Right lobe of liver (tissue), 6 donors: ENCODE measurements around the gene SDHAF2. TPM values are rescaled to one million over a fixed set of nuclear protein-coding genes. Genes with fewer than 3 reads are reported as not detected.

Experiments used
- ATAC-seq, 4 donors: fragments of 200-7000 bp; cut with Tn5 transposase; one replicate each; pipeline ENCODE4 v1.9.1; 2020; ENCODE audit warnings: mild to moderate bottlenecking in 4 of 4, moderate library complexity in 4 of 4
- DNase-seq, 3 donors: peaks; one replicate each; pipeline ENCODE4 v3.0.0-alpha.2; 2020
- H3K27ac ChIP-seq, 3 donors: fragments of 200-600 bp; one replicate each; pipeline ENCODE4 v1.8.0; 2022
- H3K27me3 ChIP-seq, 2 donors: fragments of 200-600 bp; one replicate each; pipeline ENCODE4 v1.8.0; 2022
- H3K36me3 ChIP-seq, 4 donors: fragments of 200-600 bp; sonication (generic) in 1 of 4; one replicate each; pipeline versions ENCODE4 v1.5.1 to v1.8.0; 2017 to 2022; ENCODE audit warnings: control low read depth in 1 of 4
- H3K4me1 ChIP-seq, 4 donors: fragments of 200-600 bp; sonication (generic) in 1 of 4; one replicate each; pipeline versions ENCODE4 v1.5.1 to v1.8.0; 2017 to 2022; ENCODE audit warnings: control low read depth in 1 of 4
- H3K4me3 ChIP-seq, 3 donors: fragments of 200-600 bp; one replicate each; pipeline ENCODE4 v1.8.0; 2022
- H3K9me3 ChIP-seq, 4 donors: fragments of 200-600 bp; sonication (generic) in 1 of 4; one replicate each; pipeline versions ENCODE4 v1.5.1 to v1.8.0; 2017 to 2022; ENCODE audit warnings: control low read depth in 1 of 4
- CTCF ChIP-seq, 4 donors: fragments of 200-600 bp in 3 of 4; fragments of 450-650 bp in 1 of 4; IDR thresholded peaks; one replicate each; pipeline versions ENCODE4 v1.5.1 to v1.8.0; 2016 to 2022; ENCODE audit warnings: antibody characterized with exemption in 4 of 4, mild to moderate bottlenecking in 2 of 4
- POLR2A ChIP-seq: fragments of 450-650 bp; IDR thresholded peaks from one replicate; pipeline ENCODE4 v1.6.1; 2017; ENCODE audit warnings: antibody characterized with exemption, mild to moderate bottlenecking
- WGBS: methylation state at CpG from one replicate; pipeline ENCODE4 v1.1.6; 2018; ENCODE audit warnings: low coverage, low lambda C conversion rate; ENCODE audit not compliant: insufficient coverage; ENCODE audit errors: missing lambda C conversion rate; 5-methylcytosine and 5-hydroxymethylcytosine counted together
- intact Hi-C, 2 donors: fragments of 100-400 bp; cut with DNase I; formaldehyde crosslinking; loops; one replicate each; pipeline versions ENCODE4 v1.11.2 to v1.14.1; 2022
- total RNA-seq, 6 experiments: library from RNA; depleted of rRNA in 2 of 6; stranded (reverse); fragments of >200 nt in 2 of 6; fragmentation: NEBNext Ultra II Directional in 3 of 6; extraction: Animal tissue kit (Norgen Biotek cat#: 25700) in 3 of 6; gene quantifications; one replicate each; pipeline versions ENCODE4 v1.1.0 to v1.2.4, GENCODE V29; 2016 to 2023
- donor health status: DM: no; HTN: yes; CAD: no.
- donor health status: DM: no; HTN: no; CAD: no.
- donor health status: DM: no; HTN: no; CAD: no.
- donor health status: DM: no; HTN: yes; CAD: no.
- donor health status: DM: no; HTN: yes; CAD: no.

The SDHAF2 gene
- total RNA-seq, 6 experiments from 2014 or later: 17.7 to 62.5 (median 23.3) TPM

DNA sequence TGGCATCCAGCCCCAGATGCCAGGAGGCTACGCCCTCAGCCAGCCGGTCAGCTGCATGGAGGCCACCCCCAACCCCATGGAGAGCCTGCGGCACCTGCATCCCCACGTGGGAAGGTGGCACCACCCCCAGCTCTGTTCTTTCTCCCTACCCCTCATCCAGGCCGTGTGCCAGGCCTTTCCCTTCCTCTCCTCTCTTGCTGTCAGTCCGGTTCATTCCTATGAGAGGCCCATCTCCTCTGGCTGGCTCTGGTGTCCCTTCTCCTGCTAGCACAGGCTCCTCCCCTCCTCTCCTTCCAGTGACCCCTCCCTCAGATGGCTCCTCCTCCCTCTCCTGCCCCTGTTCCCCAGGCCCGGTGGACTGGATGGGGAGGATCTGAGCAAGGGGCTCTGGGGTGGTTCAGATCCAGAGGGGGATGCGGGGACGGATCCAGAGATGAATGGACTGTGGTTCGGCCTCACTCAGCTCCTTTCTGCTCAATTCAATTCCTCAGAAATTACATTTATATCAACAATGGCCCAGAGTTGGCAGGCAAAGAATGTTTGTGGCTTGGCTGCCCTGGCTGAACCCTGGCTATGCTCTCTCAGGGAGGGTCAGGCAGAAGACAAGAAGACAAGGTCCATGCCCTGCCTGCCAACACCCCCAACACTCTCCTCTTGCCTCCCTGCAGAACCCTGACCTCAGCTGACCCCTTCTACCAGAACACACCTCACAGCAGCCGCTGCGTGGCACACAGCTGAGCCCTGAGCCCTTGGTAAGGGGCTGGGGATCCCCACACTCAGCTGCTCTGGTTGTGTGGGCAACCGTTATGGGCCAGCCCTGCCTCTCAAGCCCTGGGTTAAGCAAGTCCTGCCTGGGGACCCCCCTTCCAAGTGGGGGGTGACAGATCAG lies 60.2 kb downstream of the SDHAF2 start:
- DNase-seq: peak; percentile 68 to 93 (median 90)

GRCh38 chr11:61491736-61492395 lies 61.9 kb downstream of the SDHAF2 start:
- no peak overlapping the region for H3K27ac ChIP-seq
- TF ChIP-seq POLR2A (no peak), CTCF (IDR thresholded peaks at IDR 0.05) (no peak)
- no peak overlapping the region for H3K4me3 ChIP-seq
- no peak for DNase-seq
- 86% methylated on average over 4 of the region's 12 CpGs for WGBS
- no peaks in the 10 kb centered on the region for H3K36me3 ChIP-seq
- H3K27me3 ChIP-seq: no peaks in the 10 kb centered on the region
- intact Hi-C loops: no loop called here
- ATAC-seq: no peak
- peaks cover 0 to 25% (median 10%) of the 10 kb centered on the region in 4 donors for H3K4me1 ChIP-seq
- H3K9me3 ChIP-seq: no peaks in the 10 kb centered on the region

More for the DNA sequence above, 60.2 kb downstream of the SDHAF2 start:
- Histone ChIP-seq H3K9me3 (no peaks in the 10 kb centered on the region), H3K27ac (peak overlapping the region in 2 of 3 donors; percentile 49 to 81), H3K4me3 (peak overlapping the region in 2 of 3 donors; percentile 23 to 33), H3K4me1 (peaks cover 0 to 25% (median 10%) of the 10 kb centered on the region in 4 donors), H3K36me3 (no peaks in the 10 kb centered on the region), H3K27me3 (no peaks in the 10 kb centered on the region)
- WGBS: 12% methylated on average over 9 of the region's 13 CpGs
- intact Hi-C loops: loop anchor here in 1 of 2 donors (5.0 kb wide), 1 partner anchor 87 kb away; no protein-coding TSS in a partner anchor
- TF ChIP-seq CTCF (IDR thresholded peaks at IDR 0.05) (no peak), POLR2A (no peak)
- ATAC-seq: peak; percentile 65 to 82 (median 74)

DNA sequence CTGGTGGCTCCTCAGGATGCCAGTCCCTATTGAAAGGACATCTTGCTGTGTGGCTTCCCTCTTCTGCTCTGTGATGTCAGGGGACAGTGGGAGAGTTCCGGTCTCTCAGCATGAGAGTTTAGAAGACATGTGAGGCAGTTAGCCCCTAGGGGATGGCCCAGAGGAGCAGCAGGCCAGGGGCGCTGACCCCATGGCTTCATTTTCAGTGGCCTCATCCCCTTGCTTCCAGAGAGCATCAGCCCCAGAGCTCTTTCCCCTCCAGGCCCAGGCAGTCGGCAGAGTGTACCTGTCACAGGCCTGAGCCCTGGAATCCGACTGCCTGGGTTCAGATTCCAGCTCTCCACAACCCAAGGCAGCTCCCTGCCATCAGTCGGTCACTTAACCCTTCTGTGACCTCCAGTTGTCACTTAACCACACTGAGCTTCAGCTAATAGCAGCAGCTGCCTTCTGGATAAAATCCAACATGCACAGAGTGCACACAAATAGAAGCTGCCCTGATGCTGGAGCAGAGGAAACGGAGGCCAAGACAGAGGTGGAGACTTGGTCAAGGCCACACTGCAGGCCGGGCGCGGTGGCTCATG lies 64.5 kb downstream of the SDHAF2 start:
- WGBS: 6% methylated on average over 6 of the region's 9 CpGs
- H3K4me1 ChIP-seq: peaks cover 0 to 15% (median 7%) of the 10 kb centered on the region in 4 donors
- no peak overlapping the region for H3K4me3 ChIP-seq
- no peaks in the 10 kb centered on the region for H3K9me3 ChIP-seq
- H3K36me3 ChIP-seq: no peaks in the 10 kb centered on the region
- DNase-seq (no peak), ATAC-seq (no peak)
- intact Hi-C loops: no loop called here
- H3K27me3 ChIP-seq: no peaks in the 10 kb centered on the region
- H3K27ac ChIP-seq: no peak overlapping the region
- TF ChIP-seq POLR2A (no peak), CTCF (IDR thresholded peaks at IDR 0.05) (no peak)

DNA sequence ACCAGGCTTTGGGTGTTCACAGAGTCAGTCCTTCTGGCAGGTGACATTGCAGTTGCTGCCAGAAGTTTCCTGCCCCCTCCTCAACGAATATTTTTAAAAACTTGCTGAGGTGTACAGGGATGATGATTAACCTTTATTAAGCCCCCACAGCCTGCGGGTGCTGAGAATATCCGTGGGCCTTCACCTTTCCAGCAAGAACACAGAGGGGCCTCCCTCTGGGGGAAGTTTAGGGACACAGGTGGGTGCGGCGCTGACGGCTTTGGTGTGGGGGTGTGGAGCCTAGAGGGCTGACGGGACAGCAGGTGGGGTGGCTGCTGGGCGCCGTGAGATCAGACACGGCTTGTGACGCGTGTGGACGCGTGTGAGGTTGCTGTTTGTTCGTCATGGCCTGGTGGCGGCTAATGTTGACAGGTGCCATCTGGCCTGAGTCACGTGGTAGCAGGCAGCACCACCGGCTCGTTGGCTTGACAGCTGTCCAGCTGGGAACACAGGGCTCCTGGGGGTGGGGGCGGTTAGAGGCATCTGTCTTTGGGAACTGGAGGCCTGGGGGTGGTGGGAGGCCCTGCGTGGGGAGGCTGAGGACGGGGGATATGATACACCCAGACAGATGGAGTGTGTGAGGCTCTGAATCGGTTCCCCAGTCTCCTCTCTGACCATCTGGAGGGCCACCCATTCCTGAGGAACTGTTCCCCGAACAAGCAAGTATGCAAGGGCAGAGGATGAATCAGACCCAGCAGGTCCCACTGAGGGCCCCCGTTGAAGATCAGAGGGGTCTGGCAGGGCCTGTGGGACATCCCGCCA lies 66.1 kb downstream of the SDHAF2 start:
- no peaks in the 10 kb centered on the region for H3K36me3 ChIP-seq
- ATAC-seq: no peak
- 76% methylated on average over 2 of the region's 26 CpGs for WGBS
- no peaks in the 10 kb centered on the region for H3K27me3 ChIP-seq
- DNase-seq: no peak
- no peaks in the 10 kb centered on the region for H3K9me3 ChIP-seq
- intact Hi-C loops: no loop called here
- no peak for TF ChIP-seq CTCF (IDR thresholded peaks at IDR 0.05)
- TF ChIP-seq POLR2A: no peak
- no peak overlapping the region for H3K4me3 ChIP-seq
- H3K27ac ChIP-seq: no peak overlapping the region
- no peaks in the 10 kb centered on the region for H3K4me1 ChIP-seq
